ENCODE results near the gene ETV5. TPM values are rescaled to one million over a fixed set of nuclear protein-coding genes. Genes with fewer than 3 reads are reported as not detected.

The ETV5 gene
- total and polyA plus RNA-seq, 9 of the 15 experiments (the other 6 are each of a cell fraction or from before 2014, with no cell fraction given): 9.2 to 25.9 (median 15.9) TPM

DNA sequence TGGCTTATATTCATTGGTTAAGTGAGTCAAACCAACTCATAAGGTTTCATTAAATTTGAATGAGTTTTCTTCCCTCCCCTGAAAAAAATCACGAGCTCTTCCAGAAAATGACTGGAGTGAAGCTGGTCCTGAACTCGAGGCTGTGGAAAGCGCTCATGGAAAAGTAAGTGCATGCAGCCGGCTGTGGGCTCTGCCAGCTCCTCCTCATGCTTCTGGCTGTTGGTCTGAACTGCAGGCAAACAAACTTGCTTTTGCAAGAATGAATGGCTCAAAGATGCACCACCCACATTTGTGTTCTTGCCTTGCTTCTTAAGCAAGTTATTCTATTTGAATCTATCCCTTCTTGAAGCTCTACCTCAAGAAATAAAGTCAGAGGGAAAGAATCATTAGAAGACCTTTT lies 6.2 kb downstream of the ETV5 start:
- no peaks in the 10 kb centered on the region for H3K9me1 ChIP-seq (ENCODE audit: control insufficient read depth, insufficient read depth, low read length)
- in situ Hi-C loops (cut with MboI): no loop called here
- H4K20me1 ChIP-seq (replicated peaks; ENCODE audit: control insufficient read depth, insufficient read depth, low read length): no peaks in the 10 kb centered on the region
- no peak for TF ChIP-seq NELFE (IDR thresholded peaks at IDR 0.05; ENCODE audit: insufficient read depth, insufficient read length)
- CTCF ChIA-PET (ENCODE audit: low intra/inter-chr PET ratio): no interaction called here
- H3K27me3 ChIP-seq (ENCODE audit: control insufficient read depth in 2 of 2, insufficient read depth in 2 of 2, low read length in 2 of 2): no peaks in the 10 kb centered on the region
- no peak overlapping the region for H3K4me2 ChIP-seq (ENCODE audit: insufficient read depth, low read length)
- H3K4me1 ChIP-seq (replicated peaks in 1 of 2; ENCODE audit: control insufficient read depth in 2 of 2, insufficient read depth in 2 of 2, low read length in 2 of 2): peaks cover 5 to 9% of the 10 kb centered on the region in 2 experiments; a peak in 4 of 5 replicates
- peaks cover 17% of the 10 kb centered on the region for H3K79me2 ChIP-seq (ENCODE audit: control insufficient read depth, insufficient read depth, low read length)
- ATAC-seq (no peak), FAIRE-seq (no peak), DNase-seq (ENCODE audit: extremely low read depth in 1 of 4, low spot score in 3 of 4) (no peak)
- POLR2A ChIA-PET: interaction anchor here (1.2 kb wide), 1 partner anchor 16 kb away, joined by 3 read pairs; no protein-coding TSS in a partner anchor
- H3K4me3 ChIP-seq: no peak overlapping the region
- BruUV-seq (replicated peaks): no TSS peak
- H3K36me3 ChIP-seq (ENCODE audit: control insufficient read depth, insufficient read depth, low read length): peaks cover 9% of the 10 kb centered on the region; the same call in 1 of the 3 replicates
- H3K9me3 ChIP-seq (replicated peaks; ENCODE audit: control insufficient read depth, insufficient read depth, low read depth, low read length): no peaks in the 10 kb centered on the region
- no peak overlapping the region for H3K9ac ChIP-seq (ENCODE audit: insufficient read depth in 1 of 2, low read depth in 2 of 2, low read length in 2 of 2)
- H2AFZ ChIP-seq (ENCODE audit: low read depth, low read length): no peak overlapping the region
- intact Hi-C loops (cut with micrococcal nuclease): no loop called here
- no peak overlapping the region for H3K27ac ChIP-seq (ENCODE audit: extremely low read depth, low read depth, low read length)
- 82% methylated on average over 4 of the region's 4 CpGs for WGBS (ENCODE audit: insufficient coverage, low coverage, missing lambda C conversion rate)

GRCh38 chr3:186100398-186100797 lies 8.5 kb downstream of the ETV5 start:
- Histone ChIP-seq H3K79me2 (ENCODE audit: control insufficient read depth, insufficient read depth, low read length) (no peaks in the 10 kb centered on the region), H3K9ac (ENCODE audit: insufficient read depth in 1 of 2, low read depth in 2 of 2, low read length in 2 of 2) (no peak overlapping the region), H3K4me2 (ENCODE audit: insufficient read depth, low read length) (no peak overlapping the region), H3K27ac (ENCODE audit: extremely low read depth, low read depth, low read length) (no peak overlapping the region), H2AFZ (ENCODE audit: low read depth, low read length) (no peak overlapping the region), H3K27me3 (ENCODE audit: control insufficient read depth in 2 of 2, insufficient read depth in 2 of 2, low read length in 2 of 2) (no peaks in the 10 kb centered on the region), H3K9me3 (replicated peaks; ENCODE audit: control insufficient read depth, insufficient read depth, low read depth, low read length) (no peaks in the 10 kb centered on the region), H3K4me3 (no peak overlapping the region), H4K20me1 (replicated peaks; ENCODE audit: control insufficient read depth, insufficient read depth, low read length) (no peaks in the 10 kb centered on the region), H3K36me3 (ENCODE audit: control insufficient read depth, insufficient read depth, low read length) (peaks cover 9% of the 10 kb centered on the region; the same call in 1 of the 3 replicates), H3K4me1 (replicated peaks in 1 of 2; ENCODE audit: control insufficient read depth in 2 of 2, insufficient read depth in 2 of 2, low read length in 2 of 2) (peaks cover 15 to 23% of the 10 kb centered on the region in 2 experiments; a peak in 4 of 5 replicates), H3K9me1 (ENCODE audit: control insufficient read depth, insufficient read depth, low read length) (no peaks in the 10 kb centered on the region)
- BruUV-seq (replicated peaks): no TSS peak
- CTCF ChIA-PET (ENCODE audit: low intra/inter-chr PET ratio): no interaction called here
- in situ Hi-C loops (cut with MboI): no loop called here
- ATAC-seq (no peak), FAIRE-seq (no peak), DNase-seq (ENCODE audit: extremely low read depth in 1 of 4, low spot score in 3 of 4) (no peak)
- no peak for TF ChIP-seq ZNF133 (CRISPR knock-in tag; IDR thresholded peaks at IDR 0.05)
- TF ChIP-seq GABPA (tag; conservative IDR thresholded peaks at IDR 0.05; ENCODE audit: low read depth): no peak
- TF ChIP-seq RHOXF2B (CRISPR knock-in tag; conservative IDR thresholded peaks at IDR 0.05): no peak
- TF ChIP-seq FIP1L1 (IDR thresholded peaks at IDR 0.05; ENCODE audit: low read depth, low read length, poor library complexity, severe bottlenecking): no peak
- TF ChIP-seq, protein P1, sequence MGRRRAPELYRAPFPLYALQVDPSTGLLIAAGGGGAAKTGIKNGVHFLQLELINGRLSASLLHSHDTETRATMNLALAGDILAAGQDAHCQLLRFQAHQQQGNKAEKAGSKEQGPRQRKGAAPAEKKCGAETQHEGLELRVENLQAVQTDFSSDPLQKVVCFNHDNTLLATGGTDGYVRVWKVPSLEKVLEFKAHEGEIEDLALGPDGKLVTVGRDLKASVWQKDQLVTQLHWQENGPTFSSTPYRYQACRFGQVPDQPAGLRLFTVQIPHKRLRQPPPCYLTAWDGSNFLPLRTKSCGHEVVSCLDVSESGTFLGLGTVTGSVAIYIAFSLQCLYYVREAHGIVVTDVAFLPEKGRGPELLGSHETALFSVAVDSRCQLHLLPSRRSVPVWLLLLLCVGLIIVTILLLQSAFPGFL (CRISPR knock-in tag; IDR thresholded peaks at IDR 0.05): no peak
- TF ChIP-seq CSDE1 (IDR thresholded peaks at IDR 0.05): no peak
- TF ChIP-seq, protein P2, sequence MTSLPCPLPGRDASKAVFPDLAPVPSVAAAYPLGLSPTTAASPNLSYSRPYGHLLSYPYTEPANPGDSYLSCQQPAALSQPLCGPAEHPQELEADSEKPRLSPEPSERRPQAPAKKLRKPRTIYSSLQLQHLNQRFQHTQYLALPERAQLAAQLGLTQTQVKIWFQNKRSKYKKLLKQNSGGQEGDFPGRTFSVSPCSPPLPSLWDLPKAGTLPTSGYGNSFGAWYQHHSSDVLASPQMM (CRISPR knock-in tag; IDR thresholded peaks at IDR 0.05): no peak
- TF ChIP-seq EZH2 (IDR thresholded peaks at IDR 0.05; ENCODE audit: borderline replicate concordance, low read depth, low read length): no peak
- TF ChIP-seq, protein P3, sequence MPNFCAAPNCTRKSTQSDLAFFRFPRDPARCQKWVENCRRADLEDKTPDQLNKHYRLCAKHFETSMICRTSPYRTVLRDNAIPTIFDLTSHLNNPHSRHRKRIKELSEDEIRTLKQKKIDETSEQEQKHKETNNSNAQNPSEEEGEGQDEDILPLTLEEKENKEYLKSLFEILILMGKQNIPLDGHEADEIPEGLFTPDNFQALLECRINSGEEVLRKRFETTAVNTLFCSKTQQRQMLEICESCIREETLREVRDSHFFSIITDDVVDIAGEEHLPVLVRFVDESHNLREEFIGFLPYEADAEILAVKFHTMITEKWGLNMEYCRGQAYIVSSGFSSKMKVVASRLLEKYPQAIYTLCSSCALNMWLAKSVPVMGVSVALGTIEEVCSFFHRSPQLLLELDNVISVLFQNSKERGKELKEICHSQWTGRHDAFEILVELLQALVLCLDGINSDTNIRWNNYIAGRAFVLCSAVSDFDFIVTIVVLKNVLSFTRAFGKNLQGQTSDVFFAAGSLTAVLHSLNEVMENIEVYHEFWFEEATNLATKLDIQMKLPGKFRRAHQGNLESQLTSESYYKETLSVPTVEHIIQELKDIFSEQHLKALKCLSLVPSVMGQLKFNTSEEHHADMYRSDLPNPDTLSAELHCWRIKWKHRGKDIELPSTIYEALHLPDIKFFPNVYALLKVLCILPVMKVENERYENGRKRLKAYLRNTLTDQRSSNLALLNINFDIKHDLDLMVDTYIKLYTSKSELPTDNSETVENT (CRISPR knock-in tag; IDR thresholded peaks at IDR 0.05): no peak
- no peak for TF ChIP-seq L3MBTL2 (IDR thresholded peaks at IDR 0.05)
- no peak for TF ChIP-seq TAF1 (IDR thresholded peaks at IDR 0.05; ENCODE audit: control insufficient read depth, extremely low read depth, insufficient read depth, low read length, severe bottlenecking)
- intact Hi-C loops (cut with micrococcal nuclease): no loop called here
- WGBS (ENCODE audit: insufficient coverage, low coverage, missing lambda C conversion rate): 64% methylated on average over 3 of the region's 3 CpGs
- POLR2A ChIA-PET: no interaction called here

Measured in K562 (cell line).